HG02852 (cell line): ENCODE measurements around the gene MSI2.

Experiments
- ATAC-seq: cut with Tn5 transposase; IDR thresholded peaks from one replicate; pipeline ENCODE4 v1.9.1; 2021; ENCODE audit warnings: mild to moderate bottlenecking, moderate library complexity; ENCODE audit not compliant: unreplicated experiment

MSI2 gene

GRCh38 chr17:57622683-57623433 is 366.5 kb downstream of the MSI2 start:
- ATAC-seq: peak; percentile 78

GRCh38 chr17:57623620-57624019 is 367.3 kb downstream of the MSI2 start:
- no peak for ATAC-seq

- no peak for ATAC-seq
These were observed 368.1 kb downstream of the MSI2 start for GRCh38 chr17:57624386-57624785.

- ATAC-seq: no peak
These were observed 369.2 kb downstream of the MSI2 start for GRCh38 chr17:57625511-57625910.

- ATAC-seq: no peak
These were observed 369.6 kb downstream of the MSI2 start for GRCh38 chr17:57625957-57626356.

GRCh38 chr17:57626520-57627210 is 370.3 kb downstream of the MSI2 start:
- no peak for ATAC-seq

GRCh38 chr17:57627591-57627990 is 371.3 kb downstream of the MSI2 start:
- ATAC-seq: no peak

- ATAC-seq: no peak
These were observed 372.1 kb downstream of the MSI2 start for GRCh38 chr17:57628421-57628820.

- ATAC-seq: peak; percentile 83
These were observed 373.1 kb downstream of the MSI2 start for GRCh38 chr17:57629470-57629869.

GRCh38 chr17:57629886-57630285 is 373.6 kb downstream of the MSI2 start:
- ATAC-seq: no peak

- no peak for ATAC-seq
These were observed 374.4 kb downstream of the MSI2 start for GRCh38 chr17:57630736-57631135.

GRCh38 chr17:57631871-57632270 is 375.5 kb downstream of the MSI2 start:
- no peak for ATAC-seq

- no peak for ATAC-seq
These were observed 376.0 kb downstream of the MSI2 start for GRCh38 chr17:57632294-57632693.

GRCh38 chr17:57633236-57633635 is 376.9 kb downstream of the MSI2 start:
- no peak for ATAC-seq

GRCh38 chr17:57634713-57635465 is 378.6 kb downstream of the MSI2 start:
- no peak for ATAC-seq

GRCh38 chr17:57636274-57636673 is 380.0 kb downstream of the MSI2 start:
- no peak for ATAC-seq

GRCh38 chr17:57636985-57637665 is 380.8 kb downstream of the MSI2 start:
- no peak for ATAC-seq

GRCh38 chr17:57637666-57638010 is 381.3 kb downstream of the MSI2 start:
- ATAC-seq: no peak

- no peak for ATAC-seq
These were observed 382.0 kb downstream of the MSI2 start for GRCh38 chr17:57638284-57638683.

GRCh38 chr17:57639381-57639780 is 383.1 kb downstream of the MSI2 start:
- ATAC-seq: no peak

- ATAC-seq: no peak
These were observed 383.8 kb downstream of the MSI2 start for GRCh38 chr17:57640079-57640478.
